WTC11 (cell line): ENCODE data around the gene WDR81. TPM values are rescaled to one million over a fixed set of nuclear protein-coding genes. Genes with fewer than 3 reads are reported as not detected.
"Not testable (repeated sequence)": the region's sequence is repeated elsewhere in the genome, so short reads cannot be mapped to it uniquely, and the experiment has no call there.

Experiments used
- ATAC-seq: fragments of 200-7000 bp; cut with Tn5 transposase; 2 replicates; pipeline ENCODE4 v1.10.0; 2021; ENCODE audit warnings: mild to moderate bottlenecking, moderate library complexity
- CTCF ChIA-PET: fragments of 300-600 bp; sonication (Branson Sonifier 250); formaldehyde crosslinking; loops from one replicate; lab custom pipeline; 2021; ENCODE audit warnings: antibody characterized with exemption; lab: Charles Lee
- POLR2A ChIA-PET: fragments of 350-600 bp; sonication (Branson Sonifier 250); formaldehyde crosslinking; loops from one replicate; lab custom pipeline; 2021; ENCODE audit warnings: antibody characterized with exemption; lab: Charles Lee
- DNase-seq: peaks from one replicate; pipeline ENCODE4 v3.0.0; 2021; ENCODE audit warnings: low spot score
- H3K27ac Mint-ChIP-seq: 2 replicates; pipeline ENCODE4 v1.8.0; 2021; ENCODE audit warnings: mixed read lengths
- H3K27me3 Mint-ChIP-seq: 2 replicates; pipeline ENCODE4 v1.8.0; 2021; ENCODE audit warnings: low read depth, mild to moderate bottlenecking, moderate library complexity, mixed read lengths
- H3K36me3 Mint-ChIP-seq: 2 replicates; pipeline ENCODE4 v1.8.0; 2021; ENCODE audit warnings: mixed read lengths
- H3K4me1 Mint-ChIP-seq: 2 replicates; pipeline ENCODE4 v1.8.0; 2022; ENCODE audit warnings: mixed read lengths
- H3K4me3 Mint-ChIP-seq: 2 replicates; pipeline ENCODE4 v1.8.0; 2021; ENCODE audit warnings: mild to moderate bottlenecking, moderate library complexity, mixed read lengths
- H3K9me3 Mint-ChIP-seq: 2 replicates; pipeline ENCODE4 v1.8.0; 2021; ENCODE audit warnings: mixed read lengths
- EMX1 ChIP-seq: fragments of 250-450 bp; sonication (Bioruptor Pico); IDR thresholded peaks from 2 replicates; pipeline ENCODE4 v1.8.0; 2021; ENCODE audit warnings: mild to moderate bottlenecking
- ESRRA ChIP-seq: sonication (generic); formaldehyde crosslinking; IDR thresholded peaks from 2 replicates; pipeline ENCODE4 v1.8.1; 2022; ENCODE audit warnings: mild to moderate bottlenecking, missing genetic modification reagents, borderline replicate concordance
- KAT7 ChIP-seq: sonication (generic); formaldehyde crosslinking; IDR thresholded peaks from 2 replicates; pipeline ENCODE4 v1.8.1; 2023; ENCODE audit warnings: missing genetic modification reagents, mild to moderate bottlenecking, borderline replicate concordance
- PRRX2 ChIP-seq: fragments of 250-450 bp; sonication (Bioruptor Pico); IDR thresholded peaks from 2 replicates; pipeline ENCODE4 v1.8.0; 2021; ENCODE audit warnings: mild to moderate bottlenecking
- TCF7 ChIP-seq: sonication (generic); formaldehyde crosslinking; IDR thresholded peaks from 2 replicates; pipeline ENCODE4 v1.8.0; 2022; ENCODE audit warnings: mild to moderate bottlenecking, low read depth, missing genetic modification reagents, moderate library complexity
- total RNA-seq: library from RNA; stranded (reverse); gene quantifications from 3 replicates; pipeline ENCODE4 v1.2.3, GENCODE V29; 2021
- TF ChIP-seq, protein P1 (sequence below): sonication (generic); formaldehyde crosslinking; IDR thresholded peaks from 2 replicates; pipeline ENCODE4 v1.8.0; 2022; ENCODE audit warnings: mild to moderate bottlenecking, missing genetic modification reagents
- TF ChIP-seq, protein P2 (sequence below): fragments of 250-450 bp; sonication (Bioruptor Pico); IDR thresholded peaks from 2 replicates; pipeline ENCODE4 v2.1.2; 2022; ENCODE audit warnings: mild to moderate bottlenecking, moderate library complexity
- TF ChIP-seq, protein P3 (sequence below): sonication (generic); formaldehyde crosslinking; IDR thresholded peaks from 2 replicates; pipeline ENCODE4 v1.8.1; 2023; ENCODE audit warnings: mild to moderate bottlenecking, missing genetic modification reagents, moderate library complexity
- TF ChIP-seq, protein P4 (sequence below): sonication (generic); formaldehyde crosslinking; IDR thresholded peaks from 2 replicates; pipeline ENCODE4 v1.8.0; 2022; ENCODE audit warnings: mild to moderate bottlenecking, missing genetic modification reagents
- TF ChIP-seq, protein P5 (sequence below): sonication (generic); formaldehyde crosslinking; IDR thresholded peaks from 2 replicates; pipeline ENCODE4 v1.8.1; 2023; ENCODE audit warnings: mild to moderate bottlenecking, missing genetic modification reagents, moderate library complexity
- TF ChIP-seq, protein P6 (sequence below): sonication (generic); formaldehyde crosslinking; IDR thresholded peaks from 2 replicates; pipeline ENCODE4 v1.8.1; 2022; ENCODE audit warnings: missing genetic modification reagents, borderline replicate concordance
- TF ChIP-seq, protein P7 (sequence below): sonication (generic); formaldehyde crosslinking; IDR thresholded peaks from 2 replicates; pipeline ENCODE4 v1.8.1; 2023; ENCODE audit warnings: mild to moderate bottlenecking, missing genetic modification reagents, borderline replicate concordance

WDR81 gene
- total RNA-seq, 1 experiment from 2014 or later: 16.4 TPM

DNA sequence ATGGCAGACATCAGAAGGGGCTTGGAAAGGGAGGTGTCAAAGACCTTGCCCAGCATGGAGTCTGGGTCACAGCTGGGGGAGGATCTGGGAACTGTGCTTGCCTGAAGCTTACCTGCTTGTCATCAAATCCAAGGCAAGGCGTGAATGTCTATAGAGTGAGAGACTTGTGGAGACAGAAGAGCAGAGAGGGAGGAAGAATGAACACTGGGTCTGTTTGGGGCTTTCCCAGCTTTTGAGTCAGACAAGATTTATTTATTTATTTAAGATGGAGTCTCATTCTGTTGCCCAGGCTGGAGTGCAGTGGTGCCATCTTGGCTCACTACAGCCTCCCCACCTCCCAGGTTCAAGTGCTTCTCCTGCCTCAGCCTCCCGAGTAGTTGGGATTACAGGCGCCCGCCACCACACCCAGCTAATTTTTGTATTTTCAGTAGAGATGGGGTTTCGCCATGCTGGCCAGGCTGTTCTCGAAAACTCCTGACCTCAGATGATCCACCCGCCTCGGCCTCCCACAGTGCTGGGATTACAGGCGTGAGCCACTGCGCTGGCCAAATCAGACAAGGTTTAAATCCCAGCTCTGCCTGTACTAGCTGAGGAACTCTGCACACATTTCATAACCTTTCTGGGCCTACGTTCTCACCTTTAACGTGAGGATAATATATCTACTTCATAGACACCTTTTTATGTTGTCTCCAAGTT, 48.6 kb downstream of the WDR81 start:
- POLR2A ChIA-PET: interaction anchor here (0.6 kb wide), 1 partner anchor 120 kb away, joined by 4 read pairs; no protein-coding TSS in a partner anchor
- not testable (repeated sequence) for H3K9me3 Mint-ChIP-seq, H3K27ac Mint-ChIP-seq, H3K4me3 Mint-ChIP-seq, DNase-seq, ATAC-seq, H3K27me3 Mint-ChIP-seq
- H3K4me1 Mint-ChIP-seq: peaks cover 15% of the 10 kb centered on the region
- peaks cover 14% of the 10 kb centered on the region for H3K36me3 Mint-ChIP-seq
- CTCF ChIA-PET: interaction anchor here (0.7 to 1.5 kb wide), 5 partner anchors 11 to 104 kb away, joined by 3 to 8 read pairs (median 4); no protein-coding TSS in a partner anchor

DNA sequence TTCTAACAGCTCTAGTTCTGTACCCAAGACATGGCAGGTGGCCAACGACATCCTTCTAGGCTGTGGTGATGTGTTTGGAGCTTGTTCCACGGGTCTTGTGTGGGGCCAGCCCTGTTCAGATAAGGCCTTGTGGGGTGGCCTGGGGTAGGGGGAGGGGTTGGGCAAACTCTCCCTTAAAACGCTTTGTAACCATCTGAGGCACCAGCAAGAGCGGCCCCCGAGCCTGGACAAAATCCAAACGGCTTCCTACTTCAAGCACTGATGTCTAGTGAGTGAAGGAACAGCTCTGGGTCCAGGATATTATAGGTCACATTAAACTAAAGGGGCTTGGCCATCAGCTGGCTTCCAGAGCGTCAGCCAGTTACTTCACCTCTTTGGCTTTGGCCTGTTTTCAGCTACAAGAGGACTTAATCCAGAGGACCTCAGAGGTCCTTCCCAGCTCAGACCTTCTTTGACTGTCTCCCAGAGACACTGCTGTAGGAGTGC, 49.2 kb downstream of the WDR81 start:
- ATAC-seq (no peak), DNase-seq (no peak)
- Mint-ChIP-seq H3K27ac (no peak overlapping the region), H3K4me3 (no peak overlapping the region), H3K36me3 (peaks cover 16% of the 10 kb centered on the region), H3K27me3 (no peaks in the 10 kb centered on the region), H3K4me1 (peaks cover 15% of the 10 kb centered on the region), H3K9me3 (no peaks in the 10 kb centered on the region)
- no peak for TF ChIP-seq EMX1 (CRISPR knock-in tag)
- TF ChIP-seq, protein P1, sequence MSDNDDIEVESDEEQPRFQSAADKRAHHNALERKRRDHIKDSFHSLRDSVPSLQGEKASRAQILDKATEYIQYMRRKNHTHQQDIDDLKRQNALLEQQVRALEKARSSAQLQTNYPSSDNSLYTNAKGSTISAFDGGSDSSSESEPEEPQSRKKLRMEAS (CRISPR knock-in tag): no peak
- TF ChIP-seq, protein P2, sequence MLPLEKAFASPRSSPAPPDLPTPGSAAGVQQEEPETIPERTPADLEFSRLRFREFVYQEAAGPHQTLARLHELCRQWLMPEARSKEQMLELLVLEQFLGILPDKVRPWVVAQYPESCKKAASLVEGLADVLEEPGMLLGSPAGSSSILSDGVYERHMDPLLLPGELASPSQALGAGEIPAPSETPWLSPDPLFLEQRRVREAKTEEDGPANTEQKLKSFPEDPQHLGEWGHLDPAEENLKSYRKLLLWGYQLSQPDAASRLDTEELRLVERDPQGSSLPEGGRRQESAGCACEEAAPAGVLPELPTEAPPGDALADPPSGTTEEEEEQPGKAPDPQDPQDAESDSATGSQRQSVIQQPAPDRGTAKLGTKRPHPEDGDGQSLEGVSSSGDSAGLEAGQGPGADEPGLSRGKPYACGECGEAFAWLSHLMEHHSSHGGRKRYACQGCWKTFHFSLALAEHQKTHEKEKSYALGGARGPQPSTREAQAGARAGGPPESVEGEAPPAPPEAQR: no peak
- no peak for TF ChIP-seq TCF7 (CRISPR knock-in tag)
- TF ChIP-seq, protein P3, sequence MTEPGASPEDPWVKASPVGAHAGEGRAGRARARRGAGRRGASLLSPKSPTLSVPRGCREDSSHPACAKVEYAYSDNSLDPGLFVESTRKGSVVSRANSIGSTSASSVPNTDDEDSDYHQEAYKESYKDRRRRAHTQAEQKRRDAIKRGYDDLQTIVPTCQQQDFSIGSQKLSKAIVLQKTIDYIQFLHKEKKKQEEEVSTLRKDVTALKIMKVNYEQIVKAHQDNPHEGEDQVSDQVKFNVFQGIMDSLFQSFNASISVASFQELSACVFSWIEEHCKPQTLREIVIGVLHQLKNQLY (CRISPR knock-in tag): no peak
- TF ChIP-seq, protein P4, sequence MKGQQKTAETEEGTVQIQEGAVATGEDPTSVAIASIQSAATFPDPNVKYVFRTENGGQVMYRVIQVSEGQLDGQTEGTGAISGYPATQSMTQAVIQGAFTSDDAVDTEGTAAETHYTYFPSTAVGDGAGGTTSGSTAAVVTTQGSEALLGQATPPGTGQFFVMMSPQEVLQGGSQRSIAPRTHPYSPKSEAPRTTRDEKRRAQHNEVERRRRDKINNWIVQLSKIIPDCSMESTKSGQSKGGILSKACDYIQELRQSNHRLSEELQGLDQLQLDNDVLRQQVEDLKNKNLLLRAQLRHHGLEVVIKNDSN (CRISPR knock-in tag): no peak
- TF ChIP-seq, protein P5, sequence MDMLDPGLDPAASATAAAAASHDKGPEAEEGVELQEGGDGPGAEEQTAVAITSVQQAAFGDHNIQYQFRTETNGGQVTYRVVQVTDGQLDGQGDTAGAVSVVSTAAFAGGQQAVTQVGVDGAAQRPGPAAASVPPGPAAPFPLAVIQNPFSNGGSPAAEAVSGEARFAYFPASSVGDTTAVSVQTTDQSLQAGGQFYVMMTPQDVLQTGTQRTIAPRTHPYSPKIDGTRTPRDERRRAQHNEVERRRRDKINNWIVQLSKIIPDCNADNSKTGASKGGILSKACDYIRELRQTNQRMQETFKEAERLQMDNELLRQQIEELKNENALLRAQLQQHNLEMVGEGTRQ (CRISPR knock-in tag): no peak
- TF ChIP-seq ESRRA: no peak
- no peak for TF ChIP-seq KAT7 (CRISPR knock-in tag)
- TF ChIP-seq, protein P6, sequence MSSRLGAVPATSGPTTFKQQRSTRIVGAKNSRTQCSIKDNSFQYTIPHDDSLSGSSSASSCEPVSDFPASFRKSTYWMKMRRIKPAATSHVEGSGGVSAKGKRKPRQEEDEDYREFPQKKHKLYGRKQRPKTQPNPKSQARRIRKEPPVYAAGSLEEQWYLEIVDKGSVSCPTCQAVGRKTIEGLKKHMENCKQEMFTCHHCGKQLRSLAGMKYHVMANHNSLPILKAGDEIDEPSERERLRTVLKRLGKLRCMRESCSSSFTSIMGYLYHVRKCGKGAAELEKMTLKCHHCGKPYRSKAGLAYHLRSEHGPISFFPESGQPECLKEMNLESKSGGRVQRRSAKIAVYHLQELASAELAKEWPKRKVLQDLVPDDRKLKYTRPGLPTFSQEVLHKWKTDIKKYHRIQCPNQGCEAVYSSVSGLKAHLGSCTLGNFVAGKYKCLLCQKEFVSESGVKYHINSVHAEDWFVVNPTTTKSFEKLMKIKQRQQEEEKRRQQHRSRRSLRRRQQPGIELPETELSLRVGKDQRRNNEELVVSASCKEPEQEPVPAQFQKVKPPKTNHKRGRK (CRISPR knock-in tag): no peak
- TF ChIP-seq PRRX2 (CRISPR knock-in tag): no peak
- TF ChIP-seq, protein P7, sequence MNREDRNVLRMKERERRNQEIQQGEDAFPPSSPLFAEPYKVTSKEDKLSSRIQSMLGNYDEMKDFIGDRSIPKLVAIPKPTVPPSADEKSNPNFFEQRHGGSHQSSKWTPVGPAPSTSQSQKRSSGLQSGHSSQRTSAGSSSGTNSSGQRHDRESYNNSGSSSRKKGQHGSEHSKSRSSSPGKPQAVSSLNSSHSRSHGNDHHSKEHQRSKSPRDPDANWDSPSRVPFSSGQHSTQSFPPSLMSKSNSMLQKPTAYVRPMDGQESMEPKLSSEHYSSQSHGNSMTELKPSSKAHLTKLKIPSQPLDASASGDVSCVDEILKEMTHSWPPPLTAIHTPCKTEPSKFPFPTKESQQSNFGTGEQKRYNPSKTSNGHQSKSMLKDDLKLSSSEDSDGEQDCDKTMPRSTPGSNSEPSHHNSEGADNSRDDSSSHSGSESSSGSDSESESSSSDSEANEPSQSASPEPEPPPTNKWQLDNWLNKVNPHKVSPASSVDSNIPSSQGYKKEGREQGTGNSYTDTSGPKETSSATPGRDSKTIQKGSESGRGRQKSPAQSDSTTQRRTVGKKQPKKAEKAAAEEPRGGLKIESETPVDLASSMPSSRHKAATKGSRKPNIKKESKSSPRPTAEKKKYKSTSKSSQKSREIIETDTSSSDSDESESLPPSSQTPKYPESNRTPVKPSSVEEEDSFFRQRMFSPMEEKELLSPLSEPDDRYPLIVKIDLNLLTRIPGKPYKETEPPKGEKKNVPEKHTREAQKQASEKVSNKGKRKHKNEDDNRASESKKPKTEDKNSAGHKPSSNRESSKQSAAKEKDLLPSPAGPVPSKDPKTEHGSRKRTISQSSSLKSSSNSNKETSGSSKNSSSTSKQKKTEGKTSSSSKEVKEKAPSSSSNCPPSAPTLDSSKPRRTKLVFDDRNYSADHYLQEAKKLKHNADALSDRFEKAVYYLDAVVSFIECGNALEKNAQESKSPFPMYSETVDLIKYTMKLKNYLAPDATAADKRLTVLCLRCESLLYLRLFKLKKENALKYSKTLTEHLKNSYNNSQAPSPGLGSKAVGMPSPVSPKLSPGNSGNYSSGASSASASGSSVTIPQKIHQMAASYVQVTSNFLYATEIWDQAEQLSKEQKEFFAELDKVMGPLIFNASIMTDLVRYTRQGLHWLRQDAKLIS (CRISPR knock-in tag): no peak
- POLR2A ChIA-PET: interaction anchor here (0.6 kb wide), 1 partner anchor 120 kb away, joined by 4 read pairs; no protein-coding TSS in a partner anchor
- CTCF ChIA-PET: interaction anchor here (0.7 to 1.4 kb wide), 4 partner anchors 50 to 104 kb away, joined by 3 to 8 read pairs (median 4); no protein-coding TSS in a partner anchor
